CD4-positive, alpha-beta memory T cell (primary cell): ENCODE results near the gene MOCS1. TPM values are rescaled to one million over a fixed set of nuclear protein-coding genes. Genes with fewer than 3 reads are reported as not detected.

ENCODE experiments used
- CTCF ChIA-PET: fragments of 350-600 bp; sonication (Branson Sonifier 250); formaldehyde crosslinking; loops from one replicate; lab custom pipeline; 2021; ENCODE audit warnings: inconsistent platforms; ENCODE audit not compliant: partially characterized antibody; lab: Charles Lee
- POLR2A ChIA-PET: fragments of 350-600 bp; sonication (Branson Sonifier 250); formaldehyde crosslinking; loops from one replicate; lab custom pipeline; 2021; ENCODE audit not compliant: partially characterized antibody; lab: Charles Lee
- DNase-seq, 5 donors: peaks; one replicate each; pipeline versions ENCODE4 v3.0.0 to v3.0.0-alpha.2; 2020 to 2022; ENCODE audit warnings: mixed read lengths in 1 of 5
- H3K27ac ChIP-seq: one replicate; pipeline ENCODE4 v1.7.0; 2013; ENCODE audit warnings: low read depth, low read length
- H3K27me3 ChIP-seq: 2 replicates; pipeline ENCODE4 v1.7.0; 2013; ENCODE audit warnings: mild to moderate bottlenecking, low read length, moderate library complexity; ENCODE audit not compliant: insufficient read depth
- H3K36me3 ChIP-seq: 2 replicates; pipeline ENCODE4 v1.7.0; 2013; ENCODE audit warnings: mild to moderate bottlenecking, low read length, moderate library complexity; ENCODE audit not compliant: insufficient read depth
- H3K4me1 ChIP-seq: 2 replicates; pipeline ENCODE4 v1.7.0; 2013; ENCODE audit warnings: mild to moderate bottlenecking, low read length, moderate library complexity; ENCODE audit not compliant: insufficient read depth
- H3K4me3 ChIP-seq, 2 donors: one replicate each; pipeline ENCODE4 v1.7.0; 2013; ENCODE audit warnings: low read length in 2 of 2, mild to moderate bottlenecking in 1 of 2
- H3K9me3 ChIP-seq, 2 donors: one replicate each; pipeline ENCODE4 v1.7.0; 2013; ENCODE audit warnings: low read length in 2 of 2, control low read depth in 1 of 2; ENCODE audit not compliant: control insufficient read depth in 1 of 2
- H3K27ac Mint-ChIP-seq, 7 donors: one replicate each; pipeline ENCODE4 v1.8.0; 2020 to 2021; ENCODE audit warnings: mixed read lengths in 7 of 7, mild to moderate bottlenecking in 6 of 7, inconsistent platforms in 3 of 7, moderate library complexity in 3 of 7
- H3K27me3 Mint-ChIP-seq, 2 donors: one replicate each; pipeline ENCODE4 v1.8.0; 2020 to 2021; ENCODE audit warnings: mixed read lengths in 2 of 2
- H3K36me3 Mint-ChIP-seq, 2 donors: one replicate each; pipeline ENCODE4 v1.8.0; 2020 to 2021; ENCODE audit warnings: mixed read lengths in 2 of 2, inconsistent platforms in 1 of 2, mild to moderate bottlenecking in 1 of 2
- H3K4me1 Mint-ChIP-seq, 4 donors: one replicate each; pipeline ENCODE4 v1.8.0; 2020 to 2021; ENCODE audit warnings: mixed read lengths in 4 of 4, mild to moderate bottlenecking in 1 of 4
- H3K4me3 Mint-ChIP-seq, 8 donors: one replicate each; pipeline ENCODE4 v1.8.0; 2020 to 2021; ENCODE audit warnings: mixed read lengths in 8 of 8, mild to moderate bottlenecking in 7 of 8, moderate library complexity in 6 of 8, inconsistent platforms in 3 of 8
- H3K9me3 Mint-ChIP-seq, 8 donors: one replicate each; pipeline ENCODE4 v1.8.0; 2020 to 2021; ENCODE audit warnings: mixed read lengths in 8 of 8, mild to moderate bottlenecking in 5 of 8, inconsistent platforms in 3 of 8, moderate library complexity in 1 of 8
- intact Hi-C: fragments of 100-400 bp; cut with micrococcal nuclease; formaldehyde crosslinking; loops from one replicate; pipeline ENCODE4 v1.15.1; 2023
- polyA plus RNA-seq, 2 donors: library from polyadenylated mRNA; unstranded; fragments of 300-500 nt; fragmentation: Illumina TruSeq; gene quantifications; one replicate each; pipeline ENCODE4 v1.2.3, GENCODE V29; 2021
- total RNA-seq, 2 experiments: library from RNA; stranded (reverse); gene quantifications; one replicate each; pipeline ENCODE4 v1.2.3, GENCODE V29; 2021

The MOCS1 gene
- total RNA-seq (under 1 TPM; 0.25 to 0.47 TPM), polyA plus RNA-seq (under 1 TPM; 0.11 to 0.80 TPM)

DNA sequence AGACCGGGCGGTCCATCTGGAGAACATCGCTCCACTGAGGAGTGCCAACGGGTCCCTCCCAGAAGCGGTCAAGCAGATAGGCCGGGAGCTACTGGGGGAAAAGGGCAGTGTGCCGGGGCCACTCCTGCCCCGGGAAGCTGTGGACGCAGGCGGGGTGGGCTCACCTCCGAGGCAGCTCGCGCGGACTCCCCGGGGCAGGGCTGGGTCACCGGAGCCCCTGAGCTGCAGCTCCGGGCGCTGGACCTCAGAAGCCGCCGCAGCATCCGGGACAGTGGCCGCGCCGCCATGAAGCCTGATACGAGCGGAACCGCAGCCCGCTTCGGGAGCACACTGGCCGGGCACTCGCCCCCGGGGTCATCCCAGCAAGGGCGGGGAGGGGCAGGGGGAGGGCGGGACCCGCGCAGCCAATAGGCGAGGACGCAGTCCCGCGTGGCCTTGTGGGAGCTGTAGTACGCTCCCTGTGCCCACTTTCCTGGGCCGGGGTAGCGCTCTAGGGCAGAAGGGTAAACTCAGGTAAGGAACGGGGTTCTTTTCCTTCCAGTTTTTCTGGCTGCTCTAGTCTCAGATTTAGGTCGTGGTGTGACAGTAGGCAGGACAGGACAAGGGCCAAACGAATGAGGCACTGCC, at the start of gene MOCS1:
Gene MOCS1 (minus strand): TSS at position 332 of the 627 bp plus-strand sequence. CDS start 45 bp downstream, at position 287.
- no peaks in the 10 kb centered on the region for H3K36me3 ChIP-seq
- Mint-ChIP-seq H3K27me3 (peaks cover 11 to 28% of the 10 kb centered on the region in 2 donors), H3K27ac (peak within 1 kb of the TSS in 4 of 7 donors; percentile 23 to 69 (median 32)), H3K4me1 (peaks cover 1 to 10% (median 4%) of the 10 kb centered on the region in 4 donors), H3K4me3 (peak within 1 kb of the TSS; percentile 58 to 83 (median 72)), H3K36me3 (no peaks in the 10 kb centered on the region), H3K9me3 (peaks cover 0 to 6% (median 0%) of the 10 kb centered on the region in 8 donors)
- intact Hi-C loops: no loop called here
- ChIA-PET CTCF (no interaction called here), POLR2A (no interaction called here)
- peaks cover 5% of the 10 kb centered on the region for H3K4me1 ChIP-seq
- no peak within 1 kb of the TSS for H3K27ac ChIP-seq
- H3K4me3 ChIP-seq: no peak within 1 kb of the TSS
- peaks cover 3% of the 10 kb centered on the region for H3K27me3 ChIP-seq
- H3K9me3 ChIP-seq: no peaks in the 10 kb centered on the region
- DNase-seq: peak in 1 of 5 donors; percentile 1

DNA sequence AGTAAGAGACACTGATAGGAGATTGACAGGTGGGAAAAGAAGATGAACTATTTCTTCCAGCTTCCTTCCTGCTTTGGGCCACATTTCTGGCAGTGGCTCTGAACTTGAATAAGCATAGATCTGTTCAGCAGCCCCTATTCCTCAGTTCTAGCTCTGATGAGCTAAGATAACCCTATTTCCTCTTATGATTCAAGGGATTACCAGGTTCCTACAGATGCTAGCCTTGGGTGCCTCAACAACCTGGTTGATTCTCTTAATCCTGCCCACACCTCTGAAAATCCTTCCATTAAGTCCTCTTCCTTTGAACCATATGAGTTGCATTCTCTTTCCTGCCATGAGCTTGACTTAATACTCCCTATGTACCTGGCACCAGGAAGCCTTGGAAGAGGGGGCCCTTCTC, 49.8 kb upstream of the MOCS1 start:
- Mint-ChIP-seq H3K4me1 (no peaks in the 10 kb centered on the region), H3K9me3 (no peaks in the 10 kb centered on the region), H3K27me3 (no peaks in the 10 kb centered on the region), H3K4me3 (no peak overlapping the region), H3K36me3 (no peaks in the 10 kb centered on the region), H3K27ac (no peak overlapping the region)
- Histone ChIP-seq H3K27ac (no peak overlapping the region), H3K27me3 (no peaks in the 10 kb centered on the region), H3K4me1 (no peaks in the 10 kb centered on the region), H3K36me3 (no peaks in the 10 kb centered on the region), H3K4me3 (no peak overlapping the region), H3K9me3 (no peaks in the 10 kb centered on the region)
- no peak for DNase-seq
- ChIA-PET POLR2A (no interaction called here), CTCF (interaction anchor here (1.3 kb wide), 1 partner anchor 14 kb away, joined by 3 read pairs; no protein-coding TSS in a partner anchor)
- intact Hi-C loops: no loop called here

DNA sequence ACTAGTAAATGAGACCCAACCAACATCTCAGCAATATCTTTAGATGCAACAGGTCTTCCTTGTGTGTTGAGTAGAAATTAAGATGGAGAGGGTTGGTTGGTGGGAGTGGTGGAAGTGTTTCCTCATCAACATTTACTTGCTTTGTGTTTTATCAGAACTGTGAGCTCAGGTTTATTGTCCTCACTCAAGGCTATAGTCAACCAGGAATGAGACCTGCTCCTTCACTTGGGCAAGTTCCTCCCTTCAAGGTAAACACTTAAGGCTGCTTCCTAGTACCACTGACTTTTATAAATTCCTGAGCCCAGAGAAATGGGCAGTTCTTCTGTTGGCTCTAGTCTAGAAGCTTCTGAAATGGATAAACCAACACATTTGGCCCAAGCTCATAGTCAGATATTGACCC, 48.9 kb upstream of the MOCS1 start:
- ChIA-PET CTCF (interaction anchor here (1.3 kb wide), 1 partner anchor 14 kb away, joined by 3 read pairs; no protein-coding TSS in a partner anchor), POLR2A (no interaction called here)
- H3K27me3 ChIP-seq: no peaks in the 10 kb centered on the region

DNA sequence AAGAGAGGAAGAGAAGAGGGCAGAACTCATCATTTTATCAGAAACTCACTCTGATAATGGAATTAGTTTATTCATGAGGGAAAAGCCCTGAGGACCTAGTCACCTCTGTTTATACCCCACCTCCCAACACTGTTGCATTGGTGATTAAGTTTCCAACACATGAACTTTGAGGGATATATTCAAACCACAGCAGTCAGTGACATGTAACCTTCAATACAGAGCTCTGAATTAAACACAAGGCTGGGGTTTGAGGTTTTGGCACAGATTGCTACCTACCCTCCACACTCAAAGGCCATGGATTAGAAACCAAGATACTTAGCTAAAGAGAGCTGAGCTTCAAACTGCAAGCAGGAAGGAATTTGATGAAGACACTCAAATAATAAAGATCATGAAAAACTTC, 48.5 kb upstream of the MOCS1 start:
- no peak overlapping the region for H3K27ac Mint-ChIP-seq
- intact Hi-C loops: no loop called here
- H3K36me3 ChIP-seq: no peaks in the 10 kb centered on the region
- peaks cover 0 to 2% (median 0%) of the 10 kb centered on the region in 8 donors for H3K9me3 Mint-ChIP-seq
- no peak overlapping the region for H3K4me3 ChIP-seq
- H3K27ac ChIP-seq: no peak overlapping the region
- DNase-seq: no peak
- no peaks in the 10 kb centered on the region for H3K9me3 ChIP-seq
- H3K4me1 Mint-ChIP-seq: no peaks in the 10 kb centered on the region
- no peaks in the 10 kb centered on the region for H3K27me3 ChIP-seq
- H3K36me3 Mint-ChIP-seq: no peaks in the 10 kb centered on the region
- H3K4me3 Mint-ChIP-seq: no peak overlapping the region
- no peaks in the 10 kb centered on the region for H3K4me1 ChIP-seq
- ChIA-PET POLR2A (no interaction called here), CTCF (interaction anchor here (1.3 kb wide), 1 partner anchor 13 kb away, joined by 3 read pairs; no protein-coding TSS in a partner anchor)
- H3K27me3 Mint-ChIP-seq: peaks cover 1 to 3% of the 10 kb centered on the region in 2 donors

More for the DNA sequence above, 48.9 kb upstream of the MOCS1 start:
- intact Hi-C loops: no loop called here
- Mint-ChIP-seq H3K36me3 (no peaks in the 10 kb centered on the region), H3K9me3 (peaks cover 0 to under 1% (median 0%) of the 10 kb centered on the region in 8 donors), H3K27ac (no peak overlapping the region), H3K4me1 (no peaks in the 10 kb centered on the region), H3K27me3 (peaks cover under 1 to 2% of the 10 kb centered on the region in 2 donors), H3K4me3 (no peak overlapping the region)
- DNase-seq: no peak
- no peaks in the 10 kb centered on the region for H3K9me3 ChIP-seq
- H3K27ac ChIP-seq: no peak overlapping the region
- no peaks in the 10 kb centered on the region for H3K4me1 ChIP-seq
- no peak overlapping the region for H3K4me3 ChIP-seq
- H3K36me3 ChIP-seq: no peaks in the 10 kb centered on the region

DNA sequence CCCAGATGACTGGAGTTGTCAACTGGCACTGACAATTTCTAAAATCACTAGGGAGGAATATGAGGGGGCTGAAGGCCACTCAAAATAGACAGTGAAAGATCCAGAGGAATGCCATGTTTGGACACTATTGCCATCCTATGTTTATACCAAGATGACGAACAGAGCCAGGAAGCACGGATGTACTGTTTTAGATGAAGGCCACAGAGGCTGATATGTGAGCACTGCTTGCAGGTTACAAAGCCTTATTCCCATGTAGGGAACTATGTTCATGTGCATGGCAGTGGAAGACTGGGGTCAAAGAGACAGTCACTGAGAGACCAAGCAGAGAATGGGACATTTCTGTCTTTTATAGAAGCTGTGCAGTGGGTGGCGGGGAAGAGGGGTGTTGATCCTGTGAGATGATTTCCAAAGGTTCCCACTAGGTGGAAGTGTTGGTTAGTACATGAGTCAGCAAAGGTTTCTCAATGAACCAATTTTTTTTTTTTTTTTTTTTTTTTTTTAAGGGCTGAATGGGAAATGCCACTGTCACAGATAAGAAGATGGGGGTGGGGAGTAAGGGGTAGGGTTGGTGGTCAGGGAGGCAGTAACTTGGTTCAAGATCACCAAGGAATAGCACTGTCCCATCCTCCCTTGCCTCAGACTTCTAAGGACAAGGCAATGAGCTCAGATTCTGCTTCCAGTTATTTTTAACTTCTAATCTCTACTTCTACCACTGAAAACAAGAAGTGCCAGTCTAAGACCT, 46.7 kb upstream of the MOCS1 start:
- no peak overlapping the region for H3K4me3 ChIP-seq
- ChIA-PET POLR2A (no interaction called here), CTCF (no interaction called here)
- peak in 1 of 5 donors; percentile 5 for DNase-seq
- H3K27me3 ChIP-seq: no peaks in the 10 kb centered on the region
- intact Hi-C loops: no loop called here
- Mint-ChIP-seq H3K27ac (no peak overlapping the region), H3K27me3 (peaks cover 3% of the 10 kb centered on the region in 2 donors), H3K36me3 (no peaks in the 10 kb centered on the region), H3K4me1 (no peaks in the 10 kb centered on the region), H3K9me3 (peaks cover 0 to 2% (median 0%) of the 10 kb centered on the region in 8 donors), H3K4me3 (no peak overlapping the region)
- H3K9me3 ChIP-seq: no peaks in the 10 kb centered on the region
- no peaks in the 10 kb centered on the region for H3K4me1 ChIP-seq
- H3K36me3 ChIP-seq: no peaks in the 10 kb centered on the region
- no peak overlapping the region for H3K27ac ChIP-seq

DNA sequence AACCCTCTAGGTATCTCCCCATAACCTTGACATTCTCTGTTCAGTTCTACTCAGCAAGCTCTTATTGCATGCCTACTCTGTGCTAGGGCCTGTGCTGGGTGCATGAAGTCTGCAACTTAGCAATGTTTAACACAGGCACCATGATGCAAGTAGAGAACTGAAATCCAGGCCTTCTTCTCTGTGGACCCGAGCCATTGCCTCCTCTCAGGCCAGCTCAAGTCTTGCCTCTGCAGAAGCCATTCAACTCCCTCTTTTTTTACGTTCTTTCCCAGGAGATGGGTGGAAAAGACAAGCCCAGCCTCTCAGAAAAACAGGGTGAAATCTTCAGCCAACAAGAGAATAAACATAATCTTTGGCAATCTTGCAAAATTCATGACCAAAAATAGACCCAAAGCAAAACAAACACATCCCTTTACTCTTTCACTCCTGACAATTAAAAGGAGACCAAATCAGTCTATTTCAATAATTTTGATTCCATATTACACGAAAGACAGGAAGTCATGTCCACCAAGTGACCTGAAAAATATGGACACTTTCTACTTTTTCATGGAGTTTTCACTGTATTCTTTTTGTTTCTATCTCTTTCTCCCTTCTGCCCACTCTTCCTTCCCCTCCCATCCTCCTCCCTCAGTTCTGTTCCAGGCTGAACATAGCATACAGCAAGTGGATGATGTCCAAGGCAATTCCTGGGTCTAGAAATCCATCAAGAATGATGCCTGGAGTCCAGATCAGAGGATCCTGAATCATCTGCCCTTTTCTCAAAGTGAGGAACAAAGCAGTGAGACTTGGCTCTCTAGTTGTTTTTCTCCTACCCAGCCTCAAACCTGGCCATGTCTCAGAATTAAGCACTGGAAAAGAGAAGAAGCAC, 45.4 kb upstream of the MOCS1 start:
- intact Hi-C loops: no loop called here
- no peaks in the 10 kb centered on the region for H3K36me3 Mint-ChIP-seq
- DNase-seq: no peak
- no peaks in the 10 kb centered on the region for H3K4me1 ChIP-seq
- ChIA-PET POLR2A (no interaction called here), CTCF (interaction anchor here (0.6 kb wide), 1 partner anchor 14 kb away, joined by 3 read pairs; no protein-coding TSS in a partner anchor)
- H3K9me3 ChIP-seq: no peaks in the 10 kb centered on the region
- H3K36me3 ChIP-seq: no peaks in the 10 kb centered on the region
- no peak overlapping the region for H3K4me3 ChIP-seq
- no peak overlapping the region for H3K4me3 Mint-ChIP-seq
- H3K9me3 Mint-ChIP-seq: peaks cover 0 to 2% (median 0%) of the 10 kb centered on the region in 8 donors
- no peak overlapping the region for H3K27ac Mint-ChIP-seq
- no peaks in the 10 kb centered on the region for H3K27me3 ChIP-seq
- H3K4me1 Mint-ChIP-seq: no peaks in the 10 kb centered on the region
- peaks cover 3% of the 10 kb centered on the region in 2 donors for H3K27me3 Mint-ChIP-seq
- H3K27ac ChIP-seq: no peak overlapping the region
